Lower lobe of right lung (tissue), 2 donors: Measurements from ENCODE around the gene FOLR1. TPM values are rescaled to one million over a fixed set of nuclear protein-coding genes. Genes with fewer than 3 reads are reported as not detected.

Source experiments
- ATAC-seq, 2 donors: fragments of 200-7000 bp; cut with Tn5 transposase; one replicate each; pipeline ENCODE4 v1.9.1; 2020 to 2022; ENCODE audit warnings: mild to moderate bottlenecking in 2 of 2, moderate library complexity in 2 of 2
- DNase-seq: peaks from one replicate; pipeline ENCODE4 v3.0.0-alpha.2; 2020
- H3K27ac ChIP-seq: fragments of 200-600 bp; one replicate; pipeline ENCODE4 v1.8.0; 2022
- H3K27me3 ChIP-seq: fragments of 200-600 bp; one replicate; pipeline ENCODE4 v1.8.0; 2022; ENCODE audit warnings: low read depth
- H3K36me3 ChIP-seq: fragments of 200-600 bp; one replicate; pipeline ENCODE4 v1.8.0; 2022; ENCODE audit warnings: mild to moderate bottlenecking
- H3K4me1 ChIP-seq: fragments of 200-600 bp; one replicate; pipeline ENCODE4 v1.8.0; 2022
- H3K4me3 ChIP-seq: fragments of 200-600 bp; one replicate; pipeline ENCODE4 v1.8.0; 2022; ENCODE audit warnings: mild to moderate bottlenecking
- H3K9me3 ChIP-seq: fragments of 200-600 bp; one replicate; pipeline ENCODE4 v1.8.0; 2022
- intact Hi-C: fragments of 100-400 bp; cut with DNase I; formaldehyde crosslinking; loops from one replicate; pipeline ENCODE4 v1.11.0; 2022
- total RNA-seq: library from RNA; stranded (reverse); fragmentation: NEBNext Ultra II Directional; extraction: Animal tissue kit (Norgen Biotek cat#: 25700); gene quantifications from one replicate; pipeline ENCODE4 v1.2.1, GENCODE V29; 2021
- TF ChIP-seq, protein P1 (sequence below): fragments of 200-600 bp; IDR thresholded peaks from one replicate; pipeline ENCODE4 v1.8.0; 2022; ENCODE audit warnings: antibody characterized with exemption, mild to moderate bottlenecking
- donor health status: DM: no; HTN: yes; CAD: no; lungs with severe emphysema.

Gene FOLR1
- total RNA-seq, 1 donor from 2014 or later, result 134 TPM

DNA sequence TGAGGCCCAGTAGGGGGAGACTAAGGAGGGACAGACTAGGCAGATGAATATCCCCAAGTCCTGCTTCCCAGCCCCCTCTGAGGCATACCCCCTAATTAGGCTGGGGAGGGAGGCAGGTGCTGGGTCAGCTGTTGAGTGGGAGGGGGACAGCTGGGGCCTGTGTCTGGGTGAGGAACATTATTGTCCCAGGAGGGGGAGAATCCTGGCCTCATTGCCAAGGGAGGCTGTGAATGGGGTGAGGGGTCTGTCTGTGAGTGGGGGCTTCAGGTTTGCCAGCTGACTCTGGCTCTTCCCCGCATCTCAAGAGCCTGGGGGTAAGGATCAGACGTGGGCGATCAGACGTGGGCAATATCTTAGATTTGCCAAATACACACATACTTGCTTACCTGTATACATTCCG, 34.8 kb downstream of the FOLR1 start:
- no peak for ATAC-seq
- Histone ChIP-seq H3K4me3 (no peak overlapping the region), H3K36me3 (peaks cover 49% of the 10 kb centered on the region), H3K9me3 (no peaks in the 10 kb centered on the region), H3K27me3 (no peaks in the 10 kb centered on the region), H3K4me1 (peaks cover 23% of the 10 kb centered on the region), H3K27ac (no peak overlapping the region)
- TF ChIP-seq, protein P1, sequence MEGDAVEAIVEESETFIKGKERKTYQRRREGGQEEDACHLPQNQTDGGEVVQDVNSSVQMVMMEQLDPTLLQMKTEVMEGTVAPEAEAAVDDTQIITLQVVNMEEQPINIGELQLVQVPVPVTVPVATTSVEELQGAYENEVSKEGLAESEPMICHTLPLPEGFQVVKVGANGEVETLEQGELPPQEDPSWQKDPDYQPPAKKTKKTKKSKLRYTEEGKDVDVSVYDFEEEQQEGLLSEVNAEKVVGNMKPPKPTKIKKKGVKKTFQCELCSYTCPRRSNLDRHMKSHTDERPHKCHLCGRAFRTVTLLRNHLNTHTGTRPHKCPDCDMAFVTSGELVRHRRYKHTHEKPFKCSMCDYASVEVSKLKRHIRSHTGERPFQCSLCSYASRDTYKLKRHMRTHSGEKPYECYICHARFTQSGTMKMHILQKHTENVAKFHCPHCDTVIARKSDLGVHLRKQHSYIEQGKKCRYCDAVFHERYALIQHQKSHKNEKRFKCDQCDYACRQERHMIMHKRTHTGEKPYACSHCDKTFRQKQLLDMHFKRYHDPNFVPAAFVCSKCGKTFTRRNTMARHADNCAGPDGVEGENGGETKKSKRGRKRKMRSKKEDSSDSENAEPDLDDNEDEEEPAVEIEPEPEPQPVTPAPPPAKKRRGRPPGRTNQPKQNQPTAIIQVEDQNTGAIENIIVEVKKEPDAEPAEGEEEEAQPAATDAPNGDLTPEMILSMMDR, result no peak
- intact Hi-C loops, result no loop called here
- no peak for DNase-seq

DNA sequence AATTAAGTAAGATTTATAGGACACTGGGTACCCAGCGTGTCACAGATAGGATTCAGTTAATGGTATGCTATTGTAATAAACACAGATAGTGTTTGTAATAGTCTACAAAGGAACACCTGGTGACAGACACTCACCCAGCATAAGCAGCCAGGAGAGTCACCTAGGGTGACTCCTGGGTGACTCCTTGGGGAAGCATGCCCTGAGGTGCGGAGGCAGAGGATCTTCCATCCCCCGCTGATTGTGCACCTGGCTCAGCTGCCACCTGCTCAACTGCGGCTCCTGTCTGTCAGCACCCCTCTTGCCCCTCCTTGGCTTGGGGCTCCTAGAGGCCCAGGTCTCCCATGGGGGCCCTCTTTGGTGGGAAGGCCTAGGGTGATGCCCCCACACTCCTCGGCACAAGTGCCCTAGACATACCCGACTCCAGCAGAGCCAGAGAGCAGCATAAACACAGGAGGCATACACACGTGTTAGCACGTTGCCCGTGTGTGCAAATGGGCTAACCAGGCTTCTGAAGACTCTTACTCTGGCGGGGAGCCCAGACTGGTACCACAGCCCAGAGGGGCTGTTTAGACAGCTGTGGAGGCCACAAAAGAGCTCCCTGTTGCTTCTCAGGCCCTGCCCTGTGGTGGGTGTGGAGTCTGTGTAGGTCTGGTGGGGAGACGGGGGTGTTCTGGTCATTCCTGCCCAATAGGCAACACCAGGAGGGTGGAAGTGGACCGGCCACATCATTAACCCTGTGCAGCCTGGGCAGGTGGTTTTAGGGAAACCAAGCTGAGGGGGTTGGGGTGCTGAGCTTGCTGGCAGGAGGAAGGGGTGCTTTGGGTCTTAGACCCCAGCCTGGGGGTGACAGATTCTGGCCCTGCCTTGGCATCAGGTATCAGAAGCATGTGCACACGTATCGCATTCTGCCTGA, 35.6 kb downstream of the FOLR1 start:
- Histone ChIP-seq H3K36me3 (peaks cover 58% of the 10 kb centered on the region), H3K27ac (no peak overlapping the region), H3K4me3 (no peak overlapping the region), H3K9me3 (no peaks in the 10 kb centered on the region), H3K27me3 (no peaks in the 10 kb centered on the region), H3K4me1 (peaks cover 14% of the 10 kb centered on the region)
- intact Hi-C loops, result no loop called here
- DNase-seq (no peak), ATAC-seq (no peak)
- TF ChIP-seq, protein P1, result no peak

DNA sequence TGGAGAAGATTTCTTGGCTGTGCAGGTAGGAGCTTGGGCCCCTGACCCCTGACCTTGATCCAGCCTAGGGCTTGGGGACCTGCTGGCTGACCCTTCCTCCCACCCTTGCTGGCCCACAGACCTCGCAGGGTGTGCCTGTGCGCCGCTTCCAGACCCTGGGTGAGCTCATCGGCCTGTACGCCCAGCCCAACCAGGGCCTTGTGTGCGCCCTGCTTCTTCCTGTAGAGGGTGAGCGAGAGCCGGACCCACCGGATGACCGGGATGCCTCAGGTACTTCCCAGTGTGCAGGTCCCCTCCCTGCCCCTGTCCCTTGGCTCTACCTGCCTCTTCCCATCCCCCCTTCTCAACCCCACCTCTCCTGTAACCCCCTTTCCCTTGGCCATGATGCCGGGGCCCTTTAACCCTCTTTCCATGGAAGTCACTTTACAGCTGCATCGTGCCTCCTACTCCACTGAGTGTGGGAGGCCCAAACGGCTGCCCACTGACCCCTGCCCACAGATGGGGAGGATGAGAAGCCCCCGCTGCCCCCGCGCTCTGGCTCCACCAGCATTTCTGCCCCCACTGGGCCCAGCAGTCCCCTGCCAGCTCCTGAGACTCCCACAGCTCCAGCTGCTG, 36.4 kb downstream of the FOLR1 start:
- intact Hi-C loops, result no loop called here
- no peak overlapping the region for H3K27ac ChIP-seq
- peaks cover 66% of the 10 kb centered on the region for H3K36me3 ChIP-seq
- no peaks in the 10 kb centered on the region for H3K27me3 ChIP-seq
- ATAC-seq (no peak), DNase-seq (no peak)
- TF ChIP-seq, protein P1, result no peak
- no peak overlapping the region for H3K4me3 ChIP-seq
- H3K9me3 ChIP-seq, result no peaks in the 10 kb centered on the region
- peaks cover 12% of the 10 kb centered on the region for H3K4me1 ChIP-seq

DNA sequence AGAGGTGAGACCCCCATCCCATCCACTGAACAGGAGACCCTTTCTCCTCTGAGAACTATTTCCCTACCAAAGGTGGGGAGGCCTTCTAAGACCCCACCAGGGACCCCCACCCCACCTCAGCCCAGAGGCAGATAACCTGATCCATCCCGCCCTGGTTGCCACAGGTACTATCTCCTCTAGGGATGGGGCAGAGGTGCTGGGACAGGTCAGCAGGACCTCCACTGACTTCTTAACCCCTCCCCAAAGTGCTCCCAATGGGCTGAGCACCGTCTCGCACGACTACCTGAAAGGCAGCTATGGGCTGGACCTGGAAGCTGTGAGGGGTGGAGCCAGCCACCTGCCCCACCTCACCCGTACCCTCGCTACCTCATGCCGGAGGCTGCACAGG, 36.9 kb downstream of the FOLR1 start:
- Histone ChIP-seq H3K4me3 (no peak overlapping the region), H3K27ac (no peak overlapping the region), H3K9me3 (no peaks in the 10 kb centered on the region), H3K4me1 (peaks cover 12% of the 10 kb centered on the region), H3K36me3 (peaks cover 71% of the 10 kb centered on the region), H3K27me3 (no peaks in the 10 kb centered on the region)
- intact Hi-C loops, result no loop called here
- TF ChIP-seq, protein P1, result no peak
- ATAC-seq, result no peak
- no peak for DNase-seq

DNA sequence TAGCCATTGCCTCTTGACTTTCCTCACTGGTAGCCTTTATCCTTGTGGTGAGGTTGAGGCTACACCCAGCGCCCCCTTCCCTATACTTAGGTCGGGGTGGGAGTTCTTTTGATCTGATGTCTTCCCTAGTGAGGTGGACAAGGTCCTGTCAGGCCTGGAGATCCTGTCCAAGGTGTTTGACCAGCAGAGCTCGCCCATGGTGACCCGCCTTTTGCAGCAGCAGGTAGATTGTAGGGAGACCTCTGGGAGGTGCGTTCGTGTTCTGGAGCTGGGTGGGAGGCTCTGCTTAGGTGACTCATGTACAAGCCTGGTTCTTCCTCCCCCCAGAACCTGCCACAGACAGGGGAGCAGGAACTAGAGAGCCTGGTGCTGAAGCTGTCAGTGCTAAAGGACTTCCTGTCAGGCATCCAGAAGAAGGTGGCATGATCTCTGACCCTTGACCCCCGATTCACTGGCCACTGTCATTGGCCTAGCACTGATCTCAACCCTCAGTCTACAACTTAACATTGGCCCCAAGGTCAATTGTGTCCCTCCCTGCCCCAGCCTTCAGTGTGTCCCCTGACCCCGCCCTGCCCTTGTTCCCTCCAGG, 37.5 kb downstream of the FOLR1 start:
- no peak for ATAC-seq
- no peak for DNase-seq
- Histone ChIP-seq H3K9me3 (no peaks in the 10 kb centered on the region), H3K27ac (no peak overlapping the region), H3K4me1 (peaks cover 12% of the 10 kb centered on the region), H3K36me3 (peaks cover 77% of the 10 kb centered on the region), H3K4me3 (no peak overlapping the region), H3K27me3 (no peaks in the 10 kb centered on the region)
- intact Hi-C loops, result no loop called here
- TF ChIP-seq, protein P1, result no peak
